Lower lobe of right lung (tissue), 2 donors: ENCODE data around the gene SIL1. TPM values are rescaled to one million over a fixed set of nuclear protein-coding genes. Genes with fewer than 3 reads are reported as not detected.
"Not testable (repeated sequence)": the region's sequence is repeated elsewhere in the genome, so short reads cannot be mapped to it uniquely, and the experiment has no call there.

Source experiments
- ATAC-seq, 2 donors: fragments of 200-7000 bp; cut with Tn5 transposase; one replicate each; pipeline ENCODE4 v1.9.1; 2020 to 2022; ENCODE audit warnings: mild to moderate bottlenecking in 2 of 2, moderate library complexity in 2 of 2
- DNase-seq: peaks from one replicate; pipeline ENCODE4 v3.0.0-alpha.2; 2020
- H3K27ac ChIP-seq: fragments of 200-600 bp; one replicate; pipeline ENCODE4 v1.8.0; 2022
- H3K27me3 ChIP-seq: fragments of 200-600 bp; one replicate; pipeline ENCODE4 v1.8.0; 2022; ENCODE audit warnings: low read depth
- H3K36me3 ChIP-seq: fragments of 200-600 bp; one replicate; pipeline ENCODE4 v1.8.0; 2022; ENCODE audit warnings: mild to moderate bottlenecking
- H3K4me1 ChIP-seq: fragments of 200-600 bp; one replicate; pipeline ENCODE4 v1.8.0; 2022
- H3K4me3 ChIP-seq: fragments of 200-600 bp; one replicate; pipeline ENCODE4 v1.8.0; 2022; ENCODE audit warnings: mild to moderate bottlenecking
- H3K9me3 ChIP-seq: fragments of 200-600 bp; one replicate; pipeline ENCODE4 v1.8.0; 2022
- CTCF ChIP-seq: fragments of 200-600 bp; IDR thresholded peaks from one replicate; pipeline ENCODE4 v1.8.0; 2022; ENCODE audit warnings: antibody characterized with exemption, mild to moderate bottlenecking
- intact Hi-C: fragments of 100-400 bp; cut with DNase I; formaldehyde crosslinking; loops from one replicate; pipeline ENCODE4 v1.11.0; 2022
- total RNA-seq: library from RNA; stranded (reverse); fragmentation: NEBNext Ultra II Directional; extraction: Animal tissue kit (Norgen Biotek cat#: 25700); gene quantifications from one replicate; pipeline ENCODE4 v1.2.1, GENCODE V29; 2021
- donor health status: DM: no; HTN: yes; CAD: no; lungs with severe emphysema.

Gene SIL1
- total RNA-seq, 1 donor from 2014 or later: 40.6 TPM

DNA sequence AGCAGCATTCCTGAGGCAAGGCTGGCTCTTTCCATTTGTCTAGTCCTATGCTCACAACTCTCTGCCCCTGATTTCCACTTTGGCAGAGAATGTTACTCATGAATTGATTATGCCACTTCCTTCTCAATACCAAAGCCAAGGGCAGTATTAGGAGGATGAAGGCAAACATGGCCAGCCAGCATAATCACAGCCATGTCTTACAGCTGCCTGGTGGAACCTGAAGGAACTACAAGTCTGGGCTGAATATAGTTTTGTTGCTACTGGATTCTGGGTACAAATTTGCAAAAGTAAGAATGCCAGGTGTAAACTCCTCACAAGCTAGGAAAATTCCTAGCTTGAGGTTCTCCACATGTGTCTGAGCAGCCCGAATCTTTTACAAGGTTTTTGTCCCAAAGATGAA lies 4.2 kb downstream of the SIL1 start:
- intact Hi-C loops: no loop called here
- H3K27ac ChIP-seq: no peak overlapping the region

DNA sequence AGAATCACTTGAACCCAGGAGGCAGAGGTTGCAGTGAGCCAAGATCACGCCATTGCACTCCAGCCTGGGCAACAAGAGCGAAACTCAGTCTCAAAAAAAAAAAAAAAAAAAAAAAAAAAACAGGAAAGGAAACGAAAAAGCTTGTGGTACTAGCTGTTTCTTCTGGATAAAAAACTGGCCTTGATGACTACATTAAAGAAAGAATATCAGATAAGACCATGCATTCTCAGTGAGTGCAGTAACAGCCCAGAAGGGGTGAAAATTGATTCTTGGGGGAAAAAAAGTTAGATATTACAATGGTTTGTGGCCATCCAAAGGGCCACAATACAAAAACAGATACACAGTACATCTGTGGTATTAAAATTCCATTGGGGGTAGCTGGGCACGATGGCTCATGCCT lies 5.3 kb downstream of the SIL1 start:
- H3K27ac ChIP-seq, intact Hi-C loops, H3K36me3 ChIP-seq, H3K9me3 ChIP-seq, DNase-seq, H3K4me3 ChIP-seq, H3K27me3 ChIP-seq, ATAC-seq: not testable (repeated sequence)
- H3K4me1 ChIP-seq: peaks cover 29% of the 10 kb centered on the region

More for the DNA sequence above, 4.2 kb downstream of the SIL1 start:
- no peaks in the 10 kb centered on the region for H3K36me3 ChIP-seq
- no peak for ATAC-seq
- H3K27me3 ChIP-seq: no peaks in the 10 kb centered on the region
- H3K4me1 ChIP-seq: peaks cover 35% of the 10 kb centered on the region
- no peak for DNase-seq
- no peak overlapping the region for H3K4me3 ChIP-seq
- TF ChIP-seq CTCF: no peak
- H3K9me3 ChIP-seq: no peaks in the 10 kb centered on the region

- H3K4me3 ChIP-seq, intact Hi-C loops, H3K27me3 ChIP-seq, H3K27ac ChIP-seq, ATAC-seq, H3K36me3 ChIP-seq, H3K9me3 ChIP-seq, DNase-seq: not testable (repeated sequence)
- H3K4me1 ChIP-seq: peaks cover 22% of the 10 kb centered on the region
Observed at GRCh38 chr5:139191954-139192353, 6.2 kb downstream of the SIL1 start.

DNA sequence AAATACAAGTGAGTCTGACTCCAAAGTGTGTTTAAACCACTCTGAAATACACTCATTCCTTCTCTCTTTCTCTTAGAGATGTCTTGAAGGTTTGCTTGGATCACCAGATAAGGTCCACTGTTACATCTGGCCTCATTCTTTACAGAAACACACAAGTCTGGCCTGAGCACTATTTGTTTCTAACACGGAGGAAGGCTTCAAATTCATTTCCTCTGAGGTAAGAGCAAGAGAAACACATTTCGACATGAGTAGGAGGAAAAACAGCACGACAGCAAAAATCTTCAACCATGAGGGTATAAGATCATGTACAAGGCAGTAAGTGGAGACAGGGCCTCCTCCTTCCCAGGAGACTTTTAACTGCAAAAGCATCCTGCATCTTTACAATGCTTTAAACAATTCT lies 8.0 kb downstream of the SIL1 start:
- no peak overlapping the region for H3K4me3 ChIP-seq
- ATAC-seq (peak in 1 of 2 donors; percentile 50), DNase-seq (no peak)
- no peak for TF ChIP-seq CTCF
- no peaks in the 10 kb centered on the region for H3K9me3 ChIP-seq
- peak overlapping the region; percentile 6 for H3K27ac ChIP-seq
- no peaks in the 10 kb centered on the region for H3K36me3 ChIP-seq
- intact Hi-C loops: no loop called here
- peaks cover 18% of the 10 kb centered on the region for H3K4me1 ChIP-seq
- no peaks in the 10 kb centered on the region for H3K27me3 ChIP-seq

DNA sequence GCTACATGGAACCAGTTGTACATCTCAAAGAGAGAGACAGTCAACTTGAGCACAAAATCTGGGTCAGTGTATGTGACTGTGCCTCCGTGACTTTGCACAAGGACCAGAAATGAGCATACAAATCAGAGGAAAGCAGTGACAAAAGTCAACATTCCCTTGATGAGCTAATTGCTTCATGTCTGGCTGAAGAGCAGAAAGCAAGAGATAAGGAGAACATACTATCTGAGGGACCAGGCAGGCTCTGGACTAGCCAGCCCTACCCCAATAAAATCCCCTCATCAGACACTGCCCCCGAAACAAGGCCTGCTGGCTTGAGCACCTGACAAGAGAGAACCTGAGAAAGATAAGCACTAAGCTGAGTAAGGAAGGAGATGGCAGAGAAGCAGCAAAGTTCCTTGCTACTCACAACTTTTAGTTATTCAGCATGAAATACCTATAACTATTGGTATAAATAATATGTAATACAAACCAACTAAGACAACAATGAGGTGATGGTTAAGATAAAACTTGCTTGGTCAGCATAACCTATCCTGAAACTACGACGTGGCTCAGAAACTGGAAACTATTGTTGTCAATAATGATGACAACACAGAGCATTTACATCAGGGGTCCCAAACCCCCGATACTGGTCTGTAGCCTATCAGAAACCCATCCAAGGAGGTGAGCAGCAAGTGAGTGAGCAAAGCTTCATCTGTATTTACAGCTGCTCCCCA lies 9.5 kb downstream of the SIL1 start:
- H3K36me3 ChIP-seq: no peaks in the 10 kb centered on the region
- H3K4me3 ChIP-seq: no peak overlapping the region
- no peak for TF ChIP-seq CTCF
- peaks cover 18% of the 10 kb centered on the region for H3K4me1 ChIP-seq
- DNase-seq: no peak
- ATAC-seq: no peak
- intact Hi-C loops: no loop called here
- no peak overlapping the region for H3K27ac ChIP-seq
- no peaks in the 10 kb centered on the region for H3K9me3 ChIP-seq
- no peaks in the 10 kb centered on the region for H3K27me3 ChIP-seq

GRCh38 chr5:139186752-139187326 lies 11.3 kb downstream of the SIL1 start:
- no peak for DNase-seq
- H3K36me3 ChIP-seq: no peaks in the 10 kb centered on the region
- intact Hi-C loops: no loop called here
- H3K27me3 ChIP-seq: no peaks in the 10 kb centered on the region
- no peak for ATAC-seq
- no peak for TF ChIP-seq CTCF
- peaks cover 29% of the 10 kb centered on the region for H3K4me1 ChIP-seq
- no peaks in the 10 kb centered on the region for H3K9me3 ChIP-seq
- H3K27ac ChIP-seq: no peak overlapping the region
- no peak overlapping the region for H3K4me3 ChIP-seq
